CD4-positive, alpha-beta T cell treated with Interferon gamma for 1 hour (primary cell): Measurements from ENCODE around the gene ANKRD33B.

Source experiments
- DNase-seq: peaks from one replicate; pipeline ENCODE4 v3.0.0-alpha.2; 2020

The ANKRD33B gene

DNA sequence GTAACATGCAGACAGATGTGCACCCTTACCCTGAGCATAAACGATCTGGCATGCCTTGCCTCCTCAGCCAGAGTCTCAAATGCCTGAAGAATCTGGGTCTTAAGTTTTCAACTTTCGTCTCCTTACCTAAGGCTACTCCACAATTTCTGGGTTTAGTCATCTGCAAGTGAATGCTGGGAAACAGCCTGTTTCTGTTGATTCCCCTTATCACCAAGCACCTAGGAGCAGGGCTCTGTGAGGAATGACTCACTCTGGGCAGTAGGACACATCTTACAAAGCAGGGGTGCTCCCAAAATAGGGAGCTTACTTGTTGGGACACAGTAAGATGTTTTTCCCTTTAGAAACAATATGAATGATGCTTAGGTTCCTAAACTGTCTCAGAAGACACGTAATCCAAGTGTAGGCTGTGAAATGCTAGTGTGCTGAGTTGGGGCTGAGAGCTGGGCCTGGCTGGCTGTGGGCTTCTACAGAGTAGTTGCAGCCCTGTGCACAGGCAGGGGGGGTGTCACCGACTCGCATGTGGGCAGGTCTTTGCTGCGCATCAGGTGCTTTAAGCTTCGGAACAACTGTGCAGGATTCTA is 139.1 kb downstream of the ANKRD33B start:
- no peak for DNase-seq

GRCh38 chr5:10703676-10704075 is 139.8 kb downstream of the ANKRD33B start:
- no peak for DNase-seq

DNA sequence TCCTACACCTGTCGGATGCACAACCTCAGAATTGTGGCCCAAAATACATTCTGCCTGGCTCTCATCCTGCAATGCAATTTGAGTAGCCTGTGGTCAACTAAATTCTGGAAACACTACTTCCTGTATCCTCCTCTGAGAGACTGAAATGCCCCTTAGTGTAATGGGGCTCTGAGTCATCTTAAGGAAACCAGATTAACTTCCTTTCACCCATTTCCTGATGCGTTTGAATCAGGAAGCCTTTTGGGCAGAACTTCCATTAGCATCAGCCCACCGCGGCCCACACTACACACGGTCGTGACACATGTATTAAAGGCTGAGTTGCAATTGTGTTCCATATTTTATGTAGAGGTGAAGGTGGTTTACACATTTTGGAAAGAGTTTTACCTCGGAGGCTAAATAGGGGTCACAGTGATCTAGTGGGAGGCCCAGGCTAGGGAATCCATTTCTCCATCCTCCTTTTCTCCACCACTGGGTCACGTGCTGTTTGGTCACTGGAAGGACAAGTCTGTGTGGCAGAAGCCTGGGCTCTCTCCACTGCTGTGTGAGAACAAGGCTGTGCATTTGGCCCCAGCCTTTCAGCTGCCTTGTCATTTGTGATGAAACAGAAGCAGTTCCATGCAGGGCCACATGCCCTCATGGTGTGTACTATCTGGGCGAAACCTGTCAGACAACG is 141.2 kb downstream of the ANKRD33B start:
- no peak for DNase-seq

- DNase-seq = no peak
These were observed 141.9 kb downstream of the ANKRD33B start for GRCh38 chr5:10705747-10706146.

DNA sequence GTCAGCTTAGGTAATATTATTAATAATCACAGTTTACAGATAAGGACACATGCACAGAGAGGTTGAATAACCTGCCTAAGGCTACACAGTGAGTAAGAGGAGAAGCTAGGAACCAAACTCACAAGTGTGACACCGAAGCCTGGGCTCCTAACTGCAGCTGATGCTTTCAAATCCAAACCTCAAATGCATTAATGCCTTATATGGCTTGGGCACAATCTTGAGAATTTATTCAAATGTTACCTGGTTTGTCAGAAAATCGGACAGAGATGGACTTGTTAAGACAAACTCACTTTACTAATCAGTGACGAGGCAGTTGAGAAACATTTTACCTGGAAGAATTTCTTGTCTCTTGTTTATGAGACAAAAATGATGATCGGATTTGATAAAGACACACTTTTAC is 142.5 kb downstream of the ANKRD33B start:
- no peak for DNase-seq
